Embryonic facial prominence (tissue), 1 donor: ENCODE measurements around the gene CRABP1.

ENCODE experiments used
- DNase-seq: peaks from one replicate; pipeline ENCODE4 v3.0.0-alpha.2; 2016; ENCODE audit errors: extremely low spot score

Gene CRABP1

GRCh38 chr15:78317145-78317836 is 22.9 kb upstream of the CRABP1 start:
- no peak for DNase-seq

- no peak for DNase-seq
Observed at GRCh38 chr15:78319588-78319987, 20.6 kb upstream of the CRABP1 start.

- DNase-seq = no peak
Observed at GRCh38 chr15:78320183-78320582, 20.0 kb upstream of the CRABP1 start.

GRCh38 chr15:78321041-78321570 is 19.0 kb upstream of the CRABP1 start:
- DNase-seq = no peak

- DNase-seq = no peak
Observed at GRCh38 chr15:78321786-78322185, 18.4 kb upstream of the CRABP1 start.

- no peak for DNase-seq
Observed at GRCh38 chr15:78322243-78322642, 17.9 kb upstream of the CRABP1 start.

GRCh38 chr15:78322724-78323521 is 17.2 kb upstream of the CRABP1 start:
- DNase-seq = no peak

GRCh38 chr15:78323693-78324092 is 16.5 kb upstream of the CRABP1 start:
- DNase-seq = no peak

GRCh38 chr15:78324144-78324543 is 16.0 kb upstream of the CRABP1 start:
- DNase-seq = no peak

- no peak for DNase-seq
Observed at GRCh38 chr15:78325092-78325843, 14.9 kb upstream of the CRABP1 start.

- DNase-seq = no peak
Observed at GRCh38 chr15:78327466-78327865, 12.7 kb upstream of the CRABP1 start.

GRCh38 chr15:78329625-78330024 is 10.5 kb upstream of the CRABP1 start:
- no peak for DNase-seq

- DNase-seq = no peak
Observed at GRCh38 chr15:78334845-78335244, 5.3 kb upstream of the CRABP1 start.

- DNase-seq = no peak
Observed at GRCh38 chr15:78335985-78336384, 4.2 kb upstream of the CRABP1 start.

- no peak for DNase-seq
Observed at GRCh38 chr15:78338781-78339180, 1.4 kb upstream of the CRABP1 start.

GRCh38 chr15:78339559-78339958 is 594 bp upstream of the CRABP1 start:
- DNase-seq = no peak

- DNase-seq = no peak
Observed at GRCh38 chr15:78341057-78341987, 1.2 kb downstream of the CRABP1 start.

- DNase-seq = no peak
Observed at GRCh38 chr15:78342021-78342420, 1.9 kb downstream of the CRABP1 start.

GRCh38 chr15:78343276-78344060 is 3.3 kb downstream of the CRABP1 start:
- DNase-seq = no peak

GRCh38 chr15:78345396-78346125 is 5.4 kb downstream of the CRABP1 start:
- DNase-seq = no peak
